H7 (cell line): ENCODE results near the gene HUWE1. TPM values are rescaled to one million over a fixed set of nuclear protein-coding genes. Genes with fewer than 3 reads are reported as not detected.

Experiments used
- DNase-seq: peaks from one replicate; pipeline ENCODE4 v3.0.0; 2012
- H3K27me3 ChIP-seq: 2 replicates; pipeline ENCODE4 v1.6.0; 2011; ENCODE audit warnings: mild to moderate bottlenecking, low read length; ENCODE audit not compliant: control insufficient read depth, insufficient read depth
- H3K36me3 ChIP-seq: replicated peaks from 2 replicates; pipeline ENCODE4 v1.5.1; 2011; ENCODE audit warnings: low read length; ENCODE audit not compliant: control insufficient read depth, insufficient read depth
- H3K4me3 ChIP-seq: 2 replicates; pipeline ENCODE4 v1.5.1; 2011; ENCODE audit warnings: low read depth, mild to moderate bottlenecking, control low read depth, low read length, moderate library complexity; ENCODE audit not compliant: insufficient read depth
- total RNA-seq: library from RNA; depleted of rRNA; stranded (reverse); fragments of >200 nt; shearing (Covaris generic); gene quantifications from 2 replicates; pipeline ENCODE4 v1.2.3, GENCODE V29; 2014

Gene HUWE1
- total RNA-seq, 1 experiment from 2014 or later = 79.9 TPM

- no peak overlapping the region for H3K4me3 ChIP-seq
- no peak for DNase-seq
- no peaks in the 10 kb centered on the region for H3K27me3 ChIP-seq
- H3K36me3 ChIP-seq = peaks cover 14% of the 10 kb centered on the region
Observed at GRCh38 chrX:53605004-53605403, 81.5 kb downstream of the HUWE1 start.

DNA sequence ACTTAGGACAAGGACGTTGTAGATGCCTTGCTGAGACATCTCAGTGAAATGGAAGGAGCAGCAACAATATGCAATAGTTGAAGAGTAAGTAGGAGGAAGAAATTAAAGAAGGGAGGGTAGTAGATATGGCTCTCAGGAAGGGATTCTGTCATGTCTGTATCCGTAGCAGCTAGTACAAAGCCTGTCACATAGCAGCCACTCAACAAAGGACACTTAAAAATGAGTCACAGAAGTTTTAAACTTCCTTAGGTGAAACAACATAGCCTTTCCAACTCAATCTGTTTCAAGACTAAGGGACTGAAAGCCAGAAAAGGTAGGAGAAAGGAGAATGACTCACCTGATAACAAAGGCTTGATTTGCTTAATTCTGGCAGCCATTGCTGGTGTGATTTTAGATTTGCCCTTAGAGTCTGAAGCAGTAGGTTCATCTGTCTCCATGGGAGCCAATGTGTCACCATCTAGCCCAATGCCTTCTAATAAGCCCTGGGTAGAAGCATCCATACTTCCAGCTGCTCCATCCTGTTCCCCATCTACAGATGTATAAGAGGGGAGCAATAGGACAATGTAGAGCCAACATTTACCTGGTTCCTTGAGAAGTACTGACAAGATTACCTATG lies 86.6 kb downstream of the HUWE1 start:
- DNase-seq = no peak
- H3K27me3 ChIP-seq = no peaks in the 10 kb centered on the region
- H3K4me3 ChIP-seq = no peak overlapping the region
- H3K36me3 ChIP-seq = peaks cover 14% of the 10 kb centered on the region

GRCh38 chrX:53598169-53598568 lies 88.3 kb downstream of the HUWE1 start:
- no peak overlapping the region for H3K4me3 ChIP-seq
- peaks cover 11% of the 10 kb centered on the region for H3K36me3 ChIP-seq
- no peak for DNase-seq
- H3K27me3 ChIP-seq = no peaks in the 10 kb centered on the region

DNA sequence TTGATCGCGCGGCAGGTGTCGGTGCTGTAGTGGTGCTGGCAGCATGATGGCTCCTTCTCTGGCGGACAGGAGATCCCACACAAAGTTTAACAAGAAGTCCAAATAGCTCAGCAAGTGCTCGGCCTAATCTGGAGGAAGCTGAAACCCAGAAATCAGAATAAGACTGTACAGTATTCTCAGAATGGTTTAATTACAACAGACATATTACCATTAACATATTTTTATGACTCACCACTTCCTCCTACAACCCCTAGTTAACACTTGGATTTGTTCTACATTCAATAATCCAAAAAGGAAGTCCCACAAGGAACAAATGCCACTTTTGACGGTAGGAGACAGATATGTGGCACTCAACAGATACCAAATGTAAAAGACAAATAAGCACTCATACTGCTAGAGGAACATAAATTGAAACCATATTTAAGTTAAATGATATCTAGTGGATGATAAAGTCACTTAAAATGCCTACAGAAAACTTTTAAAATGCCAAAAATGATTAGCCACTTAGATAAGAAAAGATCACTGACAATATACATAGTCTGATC lies 91.2 kb downstream of the HUWE1 start:
- Histone ChIP-seq H3K36me3 (peaks cover 24% of the 10 kb centered on the region), H3K27me3 (no peaks in the 10 kb centered on the region), H3K4me3 (no peak overlapping the region)
- no peak for DNase-seq

- Histone ChIP-seq H3K36me3 (peaks cover 33% of the 10 kb centered on the region), H3K27me3 (no peaks in the 10 kb centered on the region), H3K4me3 (no peak overlapping the region)
- no peak for DNase-seq
Observed at GRCh38 chrX:53594354-53594753, 92.2 kb downstream of the HUWE1 start.

- no peaks in the 10 kb centered on the region for H3K27me3 ChIP-seq
- no peak overlapping the region for H3K4me3 ChIP-seq
- H3K36me3 ChIP-seq = peaks cover 54% of the 10 kb centered on the region
- DNase-seq = no peak
Observed at GRCh38 chrX:53587795-53588420, 98.6 kb downstream of the HUWE1 start.

DNA sequence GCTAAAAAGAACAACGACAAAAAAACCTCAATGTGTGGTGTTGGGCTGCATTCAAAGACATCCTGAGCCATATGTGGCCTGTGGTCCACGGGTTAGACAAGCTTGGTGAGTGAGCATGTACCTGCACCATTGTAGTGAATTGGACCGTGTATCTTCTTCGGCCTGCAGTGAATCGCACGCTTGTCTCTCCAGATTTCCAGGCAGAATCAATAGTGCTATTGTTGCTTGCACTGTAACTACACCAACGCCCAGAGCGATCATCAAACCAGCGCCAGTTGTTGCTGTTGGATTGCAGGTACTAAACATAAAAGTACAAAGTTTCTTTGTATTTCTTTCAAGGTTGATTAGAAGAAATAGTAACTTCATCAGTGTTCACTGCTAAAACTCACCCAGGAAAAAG lies 101.6 kb downstream of the HUWE1 start:
- DNase-seq = no peak
- Histone ChIP-seq H3K4me3 (no peak overlapping the region), H3K27me3 (no peaks in the 10 kb centered on the region), H3K36me3 (peaks cover 44% of the 10 kb centered on the region)

DNA sequence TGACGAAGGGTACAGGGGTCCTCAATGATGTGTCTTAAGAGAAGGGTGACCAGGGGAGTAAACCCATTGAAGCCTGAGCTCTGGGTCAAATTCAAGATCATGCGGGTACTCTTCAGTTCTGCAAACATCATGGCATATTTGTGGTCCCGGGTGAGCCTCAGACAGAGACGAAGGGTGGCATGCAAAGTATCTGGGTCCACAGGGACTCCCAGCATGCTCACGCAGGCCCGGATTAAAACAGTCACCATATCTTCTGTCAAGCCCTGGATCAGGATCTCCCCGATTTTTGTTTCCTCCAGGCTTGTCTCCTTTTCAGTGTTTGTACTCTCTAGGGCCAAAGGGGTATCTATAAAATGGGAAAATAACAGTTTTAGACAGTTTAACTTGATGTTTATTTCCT lies 102.9 kb downstream of the HUWE1 start:
- no peak overlapping the region for H3K4me3 ChIP-seq
- H3K27me3 ChIP-seq = no peaks in the 10 kb centered on the region
- DNase-seq = no peak
- peaks cover 39% of the 10 kb centered on the region for H3K36me3 ChIP-seq

- Histone ChIP-seq H3K36me3 (peaks cover 35% of the 10 kb centered on the region), H3K27me3 (no peaks in the 10 kb centered on the region), H3K4me3 (no peak overlapping the region)
- no peak for DNase-seq
Observed at GRCh38 chrX:53580742-53581504, 105.6 kb downstream of the HUWE1 start.

DNA sequence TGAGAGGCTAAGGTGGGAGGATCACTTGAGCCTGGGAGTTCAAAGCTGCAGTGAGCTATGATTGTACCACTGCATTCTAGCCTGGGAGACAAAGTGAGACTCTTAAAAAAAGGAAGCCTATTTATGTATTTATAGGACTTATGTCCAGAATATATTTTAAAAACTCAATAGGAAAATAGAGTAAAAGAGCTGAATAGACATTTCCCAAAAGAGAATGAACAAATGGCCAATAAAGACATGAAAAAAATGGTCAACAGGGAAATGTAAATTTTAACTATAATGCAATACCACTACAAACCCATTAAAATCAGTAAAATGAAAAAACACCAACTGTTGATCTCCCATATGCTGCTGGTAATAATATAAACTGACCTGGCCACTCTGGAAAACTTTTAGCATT lies 115.0 kb downstream of the HUWE1 start:
- Histone ChIP-seq H3K36me3 (peaks cover 16% of the 10 kb centered on the region), H3K4me3 (no peak overlapping the region), H3K27me3 (no peaks in the 10 kb centered on the region)
- DNase-seq = no peak

- DNase-seq = no peak
- H3K27me3 ChIP-seq = no peaks in the 10 kb centered on the region
- peaks cover 48% of the 10 kb centered on the region for H3K36me3 ChIP-seq
- no peak overlapping the region for H3K4me3 ChIP-seq
Observed at GRCh38 chrX:53563324-53563723, 123.2 kb downstream of the HUWE1 start.

DNA sequence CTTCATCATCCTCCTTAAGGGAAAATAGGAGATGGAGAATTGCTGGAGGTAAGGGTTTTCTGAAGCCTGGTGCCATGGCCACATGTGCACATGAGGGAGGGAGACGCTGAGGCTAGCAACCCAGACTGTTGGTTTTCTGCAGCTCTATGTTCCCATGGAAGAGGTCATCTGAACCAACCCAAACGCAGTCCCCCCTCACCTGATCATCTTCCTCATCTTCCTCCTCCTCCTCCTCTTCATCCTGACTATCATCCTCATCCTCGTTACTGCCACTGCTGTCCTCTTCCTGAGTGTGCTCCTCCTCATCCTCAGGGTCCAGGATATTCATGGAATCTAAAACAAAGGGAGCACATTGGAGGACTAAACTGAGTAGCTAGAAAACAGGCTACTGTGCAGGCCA lies 124.6 kb downstream of the HUWE1 start:
- peaks cover 48% of the 10 kb centered on the region for H3K36me3 ChIP-seq

GRCh38 chrX:53558646-53559045 lies 127.9 kb downstream of the HUWE1 start:
- Histone ChIP-seq H3K4me3 (no peak overlapping the region), H3K27me3 (no peaks in the 10 kb centered on the region), H3K36me3 (peaks cover 47% of the 10 kb centered on the region)
- DNase-seq = no peak

More for the DNA sequence above, 124.6 kb downstream of the HUWE1 start:
- H3K27me3 ChIP-seq = no peaks in the 10 kb centered on the region
- H3K4me3 ChIP-seq = no peak overlapping the region
- no peak for DNase-seq

DNA sequence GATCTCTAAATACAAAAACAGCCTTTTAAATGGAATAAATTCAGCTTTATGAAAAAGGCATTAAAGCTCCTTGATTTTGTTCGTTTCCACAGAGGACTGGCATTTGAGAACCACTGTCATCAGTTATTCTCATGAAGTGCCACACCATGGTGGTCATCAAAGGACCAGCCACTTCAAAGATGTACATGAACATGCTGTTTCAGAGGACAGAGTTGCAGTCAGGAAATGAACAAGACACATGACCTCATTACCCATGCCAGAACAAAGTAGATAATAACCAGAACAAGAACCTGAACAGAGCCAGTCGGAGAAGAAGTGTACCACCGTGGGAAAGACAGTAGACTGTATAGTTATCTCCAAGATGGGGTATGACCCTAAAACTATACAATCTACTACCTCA lies 129.7 kb downstream of the HUWE1 start:
- H3K36me3 ChIP-seq = peaks cover 46% of the 10 kb centered on the region
- DNase-seq = no peak
- no peak overlapping the region for H3K4me3 ChIP-seq
- no peaks in the 10 kb centered on the region for H3K27me3 ChIP-seq
